SK-N-SH (cell line): ENCODE measurements around the gene KRTAP5-3.
"Not testable (repeated sequence)": the region's sequence is repeated elsewhere in the genome, so short reads cannot be mapped to it uniquely, and the experiment has no call there.

Experiments
- CTCF ChIP-seq: fragments of 200-600 bp; sonication (generic); IDR thresholded peaks from 2 replicates; pipeline ENCODE4 v1.6.1; 2017; ENCODE audit warnings: antibody characterized with exemption, mild to moderate bottlenecking, moderate library complexity
- MAX ChIP-seq: IDR thresholded peaks from 2 replicates; pipeline ENCODE4 v1.4.0; 2012; ENCODE audit warnings: low read depth
- MXI1 ChIP-seq: IDR thresholded peaks from 2 replicates; pipeline ENCODE4 v1.6.1; 2012; ENCODE audit warnings: mild to moderate bottlenecking, low read depth, low read length, improper control_type of control experiment
- PBX3 ChIP-seq: IDR thresholded peaks from 2 replicates; pipeline ENCODE4; 2012
- RAD21 ChIP-seq: IDR thresholded peaks from 2 replicates; pipeline ENCODE4 v1.6.1; 2012; ENCODE audit warnings: mild to moderate bottlenecking, low read length
- SIN3A ChIP-seq: IDR thresholded peaks from 2 replicates; pipeline ENCODE4 v1.6.1; 2012; ENCODE audit warnings: low read depth, mild to moderate bottlenecking, low read length, moderate library complexity, borderline replicate concordance
- SMC3 ChIP-seq: IDR thresholded peaks from 2 replicates; pipeline ENCODE4 v1.6.1; 2012; ENCODE audit warnings: low read depth, low read length, improper control_type of control experiment
- TAF1 ChIP-seq: IDR thresholded peaks from 2 replicates; pipeline ENCODE4 v1.6.1; 2012; ENCODE audit warnings: low read depth, mild to moderate bottlenecking, low read length, moderate library complexity, borderline replicate concordance
- USF1 ChIP-seq: IDR thresholded peaks from 2 replicates; pipeline ENCODE4 v1.4.0; 2012; ENCODE audit warnings: low read depth, borderline replicate concordance
- USF2 ChIP-seq: fragments of 150-350 bp; IDR thresholded peaks from 2 replicates; pipeline ENCODE4 v1.6.1; 2017; ENCODE audit warnings: antibody characterized with exemption, low read length, low read depth, borderline replicate concordance
- YY1 ChIP-seq: IDR thresholded peaks from 2 replicates; pipeline ENCODE4 v1.4.0; 2012; ENCODE audit warnings: low read depth, mild to moderate bottlenecking

- not testable (repeated sequence) for TF ChIP-seq MXI1, CTCF, YY1, TAF1, MAX, RAD21, USF2, SMC3, USF1, SIN3A, PBX3
These were observed 38.3 kb upstream of the KRTAP5-3 start for GRCh38 chr11:1646540-1646939.
